HG02763 (cell line): ENCODE results near the gene ADGRG7.

ENCODE experiments used
- ATAC-seq: cut with Tn5 transposase; IDR thresholded peaks from one replicate; pipeline ENCODE4 v1.9.1; 2021; ENCODE audit warnings: mild to moderate bottlenecking, moderate library complexity; ENCODE audit not compliant: unreplicated experiment

The ADGRG7 gene

GRCh38 chr3:100732435-100732834 lies 123.0 kb downstream of the ADGRG7 start:
- no peak for ATAC-seq

- no peak for ATAC-seq
These were observed 127.9 kb downstream of the ADGRG7 start for GRCh38 chr3:100737334-100737733.

- ATAC-seq: no peak
These were observed 130.8 kb downstream of the ADGRG7 start for GRCh38 chr3:100740207-100740606.

GRCh38 chr3:100743535-100743934 lies 134.1 kb downstream of the ADGRG7 start:
- ATAC-seq: no peak

DNA sequence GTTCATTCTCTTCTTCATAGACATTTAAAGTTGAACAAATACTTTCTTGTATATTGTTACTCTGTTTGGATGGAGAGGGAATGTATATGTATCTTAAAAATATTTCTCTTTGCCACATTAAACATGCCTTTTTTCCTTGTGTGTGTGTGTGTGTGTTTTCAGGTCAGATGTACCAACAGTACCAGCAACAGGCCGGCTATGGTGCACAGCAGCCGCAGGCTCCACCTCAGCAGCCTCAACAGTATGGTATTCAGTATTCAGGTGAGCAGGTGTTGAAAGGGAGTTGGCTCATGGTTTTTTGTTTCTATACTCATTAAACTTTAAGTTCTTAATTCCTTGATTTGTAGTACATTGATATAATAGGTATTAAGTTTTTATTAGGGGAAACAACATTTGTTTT lies 135.3 kb downstream of the ADGRG7 start:
- no peak for ATAC-seq
